ENCODE results near the gene ADAM15. TPM values are rescaled to one million over a fixed set of nuclear protein-coding genes. Genes with fewer than 3 reads are reported as not detected.

Gene ADAM15
- 32.8 TPM for polyA plus RNA-seq (2013, experiment 1 of 2)
- polyA plus RNA-seq (2013, experiment 2 of 2) = 32.9 TPM

- peak within 1 kb of the TSS; percentile 82 for H2BK15ac ChIP-seq (ENCODE audit: low read depth, poor library complexity, severe bottlenecking)
These were observed at the start of gene ADAM15 for GRCh38 chr1:155050560-155051341. Gene ADAM15, plus strand, starts transcription at chr1:155051316. Its CDS starts 71 bp downstream, at chr1:155051387.

GRCh38 chr1:155001425-155001674, 49.8 kb upstream of the ADAM15 start:
- Histone ChIP-seq H3K4me2 (ENCODE audit: low read length, poor library complexity, severe bottlenecking) (peak overlapping the region; percentile 93), H3K9ac (ENCODE audit: low read length) (peak overlapping the region; percentile 88), H2BK5ac (ENCODE audit: low read depth, low read length, poor library complexity, severe bottlenecking) (peak overlapping the region; percentile 92), H3K18ac (ENCODE audit: low read depth in 1 of 2, low read length in 2 of 2) (peak overlapping the region; percentile 88 to 98), H2AFZ (ENCODE audit: low read depth, low read length) (no peak overlapping the region), H3K27ac (ENCODE audit: low read length, poor library complexity, severe bottlenecking) (peak overlapping the region; percentile 93), H3K4ac (ENCODE audit: low read depth in 1 of 2, low read length in 2 of 2) (peak overlapping the region in 1 of 2 experiments; percentile 89), H4K91ac (ENCODE audit: low read length) (peak overlapping the region; percentile 85), H3K23ac (ENCODE audit: low read length in 2 of 2) (peak overlapping the region in 1 of 2 experiments; percentile 36), H2BK12ac (ENCODE audit: low read length in 2 of 2) (peak overlapping the region; percentile 72 to 94), H3K27me3 (ENCODE audit: control insufficient read depth in 1 of 2, insufficient read depth in 1 of 2, low read length in 2 of 2) (no peaks in the 10 kb centered on the region), H3K4me1 (ENCODE audit: control insufficient read depth, insufficient read depth, low read depth, low read length) (peaks cover 36% of the 10 kb centered on the region), H3K79me1 (replicated peaks; ENCODE audit: low read length, poor library complexity, severe bottlenecking) (peaks cover 8% of the 10 kb centered on the region), H2BK15ac (ENCODE audit: low read depth, poor library complexity, severe bottlenecking) (peak overlapping the region; percentile 92), H3K36me3 (ENCODE audit: control insufficient read depth in 1 of 2, insufficient read depth in 2 of 2, low read depth in 1 of 2, low read length in 2 of 2) (peaks cover 0 to 8% of the 10 kb centered on the region in 2 experiments), H3K9me3 (ENCODE audit: control insufficient read depth, low read length) (no peaks in the 10 kb centered on the region), H4K8ac (ENCODE audit: low read length) (peak overlapping the region; percentile 87), H2BK120ac (ENCODE audit: low read depth, low read length) (peak overlapping the region; percentile 77), H3K4me3 (ENCODE audit: insufficient read depth in 1 of 2, low read depth in 1 of 2, low read length in 2 of 2) (peak overlapping the region; percentile 74 to 87), H3K14ac (ENCODE audit: low read length in 2 of 2) (peak overlapping the region in 1 of 2 experiments; percentile 68), H2AK5ac (ENCODE audit: low read length, severe bottlenecking) (peak overlapping the region; percentile 53)
- WGBS = 0% methylated on average over 11 of the region's 11 CpGs
- no peak for DNase-seq

More at GRCh38 chr1:155050560-155051341, at the start of gene ADAM15:
- H3K4me3 ChIP-seq (ENCODE audit: insufficient read depth in 1 of 2, low read depth in 1 of 2, low read length in 2 of 2) = peak within 1 kb of the TSS; percentile 71 to 95
- H2BK12ac ChIP-seq (ENCODE audit: low read length in 2 of 2) = peak within 1 kb of the TSS in 1 of 2 experiments; percentile 75
- peaks cover 13% of the 10 kb centered on the region for H3K79me1 ChIP-seq (replicated peaks; ENCODE audit: low read length, poor library complexity, severe bottlenecking)
- H3K4ac ChIP-seq (ENCODE audit: low read depth in 1 of 2, low read length in 2 of 2) = peak within 1 kb of the TSS; percentile 7 to 57
- H2AK5ac ChIP-seq (ENCODE audit: low read length, severe bottlenecking) = no peak within 1 kb of the TSS
- H4K91ac ChIP-seq (ENCODE audit: low read length) = no peak within 1 kb of the TSS
- H2BK5ac ChIP-seq (ENCODE audit: low read depth, low read length, poor library complexity, severe bottlenecking) = no peak within 1 kb of the TSS
- H3K4me2 ChIP-seq (ENCODE audit: low read length, poor library complexity, severe bottlenecking) = peak within 1 kb of the TSS; percentile 96
- H4K8ac ChIP-seq (ENCODE audit: low read length) = peak within 1 kb of the TSS; percentile 77
- H3K27me3 ChIP-seq (ENCODE audit: control insufficient read depth in 1 of 2, insufficient read depth in 1 of 2, low read length in 2 of 2) = no peaks in the 10 kb centered on the region
- no peak within 1 kb of the TSS for H2BK120ac ChIP-seq (ENCODE audit: low read depth, low read length)
- peaks cover 19% of the 10 kb centered on the region for H3K4me1 ChIP-seq (ENCODE audit: control insufficient read depth, insufficient read depth, low read depth, low read length)
- H3K23ac ChIP-seq (ENCODE audit: low read length in 2 of 2) = peak within 1 kb of the TSS in 1 of 2 experiments; percentile 95
- H3K9ac ChIP-seq (ENCODE audit: low read length) = peak within 1 kb of the TSS; percentile 87
- DNase-seq = peak; percentile 82
- H3K27ac ChIP-seq (ENCODE audit: low read length, poor library complexity, severe bottlenecking) = peak within 1 kb of the TSS; percentile 37
- peak within 1 kb of the TSS; percentile 99 for H2AFZ ChIP-seq (ENCODE audit: low read depth, low read length)
- H3K14ac ChIP-seq (ENCODE audit: low read length in 2 of 2) = peak within 1 kb of the TSS in 1 of 2 experiments; percentile 96
- peak within 1 kb of the TSS; percentile 60 to 98 for H3K18ac ChIP-seq (ENCODE audit: low read depth in 1 of 2, low read length in 2 of 2)
- WGBS = 1% methylated on average over 57 of the region's 99 CpGs
- H3K36me3 ChIP-seq (ENCODE audit: control insufficient read depth in 1 of 2, insufficient read depth in 2 of 2, low read depth in 1 of 2, low read length in 2 of 2) = peaks cover 14 to 18% of the 10 kb centered on the region in 2 experiments
- H3K9me3 ChIP-seq (ENCODE audit: control insufficient read depth, low read length) = no peaks in the 10 kb centered on the region

- Histone ChIP-seq H4K91ac (ENCODE audit: low read length) (peak overlapping the region; percentile 85), H2BK15ac (ENCODE audit: low read depth, poor library complexity, severe bottlenecking) (peak overlapping the region; percentile 87), H2AFZ (ENCODE audit: low read depth, low read length) (no peak overlapping the region), H3K18ac (ENCODE audit: low read depth in 1 of 2, low read length in 2 of 2) (peak overlapping the region; percentile 88 to 98), H3K9me3 (ENCODE audit: control insufficient read depth, low read length) (no peaks in the 10 kb centered on the region), H3K4me2 (ENCODE audit: low read length, poor library complexity, severe bottlenecking) (peak overlapping the region; percentile 93), H2BK5ac (ENCODE audit: low read depth, low read length, poor library complexity, severe bottlenecking) (peak overlapping the region; percentile 92), H3K23ac (ENCODE audit: low read length in 2 of 2) (no peak overlapping the region), H3K4ac (ENCODE audit: low read depth in 1 of 2, low read length in 2 of 2) (peak overlapping the region in 1 of 2 experiments; percentile 89), H4K8ac (ENCODE audit: low read length) (peak overlapping the region; percentile 94), H3K27ac (ENCODE audit: low read length, poor library complexity, severe bottlenecking) (peak overlapping the region; percentile 93), H3K4me3 (ENCODE audit: insufficient read depth in 1 of 2, low read depth in 1 of 2, low read length in 2 of 2) (peak overlapping the region; percentile 74 to 87), H3K9ac (ENCODE audit: low read length) (peak overlapping the region; percentile 88), H3K4me1 (ENCODE audit: control insufficient read depth, insufficient read depth, low read depth, low read length) (peaks cover 36% of the 10 kb centered on the region), H3K14ac (ENCODE audit: low read length in 2 of 2) (peak overlapping the region in 1 of 2 experiments; percentile 76), H2BK12ac (ENCODE audit: low read length in 2 of 2) (peak overlapping the region; percentile 72 to 94), H2AK5ac (ENCODE audit: low read length, severe bottlenecking) (peak overlapping the region; percentile 53), H2BK120ac (ENCODE audit: low read depth, low read length) (peak overlapping the region; percentile 77), H3K27me3 (ENCODE audit: control insufficient read depth in 1 of 2, insufficient read depth in 1 of 2, low read length in 2 of 2) (no peaks in the 10 kb centered on the region), H3K36me3 (ENCODE audit: control insufficient read depth in 1 of 2, insufficient read depth in 2 of 2, low read depth in 1 of 2, low read length in 2 of 2) (peaks cover 2 to 13% of the 10 kb centered on the region in 2 experiments), H3K79me1 (replicated peaks; ENCODE audit: low read length, poor library complexity, severe bottlenecking) (peaks cover 10% of the 10 kb centered on the region)
- peak; percentile 99 for DNase-seq
- WGBS = under 1% methylated on average over 36 of the region's 38 CpGs
These were observed 49.2 kb upstream of the ADAM15 start for GRCh38 chr1:155001675-155002463.
